ENCODE measurements around the gene ADCY2. TPM values are rescaled to one million over a fixed set of nuclear protein-coding genes. Genes with fewer than 3 reads are reported as not detected.

ADCY2 gene
- total and polyA plus RNA-seq, 2 experiments from 2014 or later = 2.2 to 4.7 TPM

GRCh38 chr5:7876867-7877266 is 480.9 kb downstream of the ADCY2 start:
- no peaks in the 10 kb centered on the region for H3K4me1 ChIP-seq (ENCODE audit: low read depth)
- no peak for TF ChIP-seq CTCF (IDR thresholded peaks at IDR 0.05; ENCODE audit: low read depth, low read length)
- no peak overlapping the region for H3K27ac ChIP-seq
- H3K36me3 ChIP-seq = peaks cover 30% of the 10 kb centered on the region
- H3K4me3 ChIP-seq = no peak overlapping the region
- H3K9me3 ChIP-seq (ENCODE audit: low read depth) = no peaks in the 10 kb centered on the region
- peak in 1 of 2 donors; percentile 32 for DNase-seq (ENCODE audit: low read depth in 1 of 2, low spot score in 1 of 2)
- no peaks in the 10 kb centered on the region for H3K27me3 ChIP-seq

GRCh38 chr5:7877851-7878250 is 481.9 kb downstream of the ADCY2 start:
- Histone ChIP-seq H3K4me1 (ENCODE audit: low read depth) (no peaks in the 10 kb centered on the region), H3K9me3 (ENCODE audit: low read depth) (no peaks in the 10 kb centered on the region), H3K4me3 (no peak overlapping the region), H3K36me3 (peaks cover 32% of the 10 kb centered on the region), H3K27me3 (no peaks in the 10 kb centered on the region), H3K27ac (no peak overlapping the region)
- peak in 1 of 2 donors; percentile 42 for DNase-seq (ENCODE audit: low read depth in 1 of 2, low spot score in 1 of 2)
- no peak for TF ChIP-seq CTCF (IDR thresholded peaks at IDR 0.05; ENCODE audit: low read depth, low read length)

- peaks cover 36% of the 10 kb centered on the region for H3K36me3 ChIP-seq
- H3K27me3 ChIP-seq = no peaks in the 10 kb centered on the region
- no peak overlapping the region for H3K4me3 ChIP-seq
- no peak overlapping the region for H3K27ac ChIP-seq
- no peaks in the 10 kb centered on the region for H3K9me3 ChIP-seq (ENCODE audit: low read depth)
- DNase-seq (ENCODE audit: low read depth in 1 of 2, low spot score in 1 of 2) = peak in 1 of 2 donors; percentile 62
- H3K4me1 ChIP-seq (ENCODE audit: low read depth) = no peaks in the 10 kb centered on the region
- TF ChIP-seq CTCF (IDR thresholded peaks at IDR 0.05; ENCODE audit: low read depth, low read length) = no peak
Measured at GRCh38 chr5:7878381-7878873, 482.5 kb downstream of the ADCY2 start.

All from cardiac muscle cell (in vitro differentiated cells and primary cell).